Measurements from ENCODE around the gene AKR1C1.
"Not testable (repeated sequence)": the region's sequence is repeated elsewhere in the genome, so short reads cannot be mapped to it uniquely, and the experiment has no call there.

DNA sequence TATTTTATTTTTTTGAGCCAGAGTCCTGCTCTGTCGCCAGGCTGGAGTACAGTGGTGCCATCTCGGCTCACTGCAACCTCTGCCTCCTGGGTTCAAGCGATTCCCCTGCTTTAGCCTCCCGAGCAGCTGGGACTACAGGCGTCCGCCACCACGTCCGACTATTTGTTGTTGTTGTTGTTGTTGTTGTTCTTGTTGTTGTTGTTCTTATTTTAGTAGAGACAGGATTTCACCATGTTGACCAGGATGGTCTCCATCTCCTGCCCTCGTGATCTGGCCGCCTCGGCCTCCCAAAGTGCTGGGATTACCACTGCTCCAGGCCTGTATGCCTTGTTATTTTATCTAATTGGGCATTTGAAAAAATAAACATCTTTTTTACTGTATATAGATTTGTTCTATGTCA lies 1.7 kb upstream of the AKR1C1 start:
- TF ChIP-seq, protein P1, sequence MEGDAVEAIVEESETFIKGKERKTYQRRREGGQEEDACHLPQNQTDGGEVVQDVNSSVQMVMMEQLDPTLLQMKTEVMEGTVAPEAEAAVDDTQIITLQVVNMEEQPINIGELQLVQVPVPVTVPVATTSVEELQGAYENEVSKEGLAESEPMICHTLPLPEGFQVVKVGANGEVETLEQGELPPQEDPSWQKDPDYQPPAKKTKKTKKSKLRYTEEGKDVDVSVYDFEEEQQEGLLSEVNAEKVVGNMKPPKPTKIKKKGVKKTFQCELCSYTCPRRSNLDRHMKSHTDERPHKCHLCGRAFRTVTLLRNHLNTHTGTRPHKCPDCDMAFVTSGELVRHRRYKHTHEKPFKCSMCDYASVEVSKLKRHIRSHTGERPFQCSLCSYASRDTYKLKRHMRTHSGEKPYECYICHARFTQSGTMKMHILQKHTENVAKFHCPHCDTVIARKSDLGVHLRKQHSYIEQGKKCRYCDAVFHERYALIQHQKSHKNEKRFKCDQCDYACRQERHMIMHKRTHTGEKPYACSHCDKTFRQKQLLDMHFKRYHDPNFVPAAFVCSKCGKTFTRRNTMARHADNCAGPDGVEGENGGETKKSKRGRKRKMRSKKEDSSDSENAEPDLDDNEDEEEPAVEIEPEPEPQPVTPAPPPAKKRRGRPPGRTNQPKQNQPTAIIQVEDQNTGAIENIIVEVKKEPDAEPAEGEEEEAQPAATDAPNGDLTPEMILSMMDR (IDR thresholded peaks at IDR 0.05) = not testable (repeated sequence)
- not testable (repeated sequence) for TF ChIP-seq POLR2A, POLR2AphosphoS5 (IDR thresholded peaks at IDR 0.05)

All from prostate gland (tissue), 2 donors.